Astrocyte of the hippocampus (primary cell): ENCODE measurements around the gene ARIH2.
A peak's percentile ranks its signal among the peaks of the same experiment; 100 is the strongest.

Source experiments
- DNase-seq: peaks from one replicate; pipeline ENCODE4 v3.0.0; 2011; ENCODE audit warnings: low read depth, low spot score

ARIH2 gene

DNA sequence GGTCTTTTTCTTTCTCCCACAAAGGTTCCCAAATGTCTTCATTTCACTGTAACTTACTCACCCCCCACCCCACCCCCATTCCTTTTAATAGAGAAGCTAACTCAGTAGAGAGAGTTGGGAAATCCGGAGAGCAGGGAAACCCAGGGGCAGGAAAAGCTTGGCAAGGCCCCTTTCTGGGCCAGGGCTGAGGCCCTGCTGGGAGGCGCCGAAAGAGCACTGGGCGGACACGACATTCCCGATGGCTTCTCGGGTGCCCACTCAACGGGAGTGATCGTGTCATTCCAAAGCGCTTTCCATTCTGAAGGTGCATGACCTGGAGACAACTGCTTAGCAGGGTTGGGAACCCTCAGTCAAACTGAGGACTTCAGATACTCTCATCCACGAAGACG is 101.3 kb downstream of the ARIH2 start:
- DNase-seq: no peak

DNA sequence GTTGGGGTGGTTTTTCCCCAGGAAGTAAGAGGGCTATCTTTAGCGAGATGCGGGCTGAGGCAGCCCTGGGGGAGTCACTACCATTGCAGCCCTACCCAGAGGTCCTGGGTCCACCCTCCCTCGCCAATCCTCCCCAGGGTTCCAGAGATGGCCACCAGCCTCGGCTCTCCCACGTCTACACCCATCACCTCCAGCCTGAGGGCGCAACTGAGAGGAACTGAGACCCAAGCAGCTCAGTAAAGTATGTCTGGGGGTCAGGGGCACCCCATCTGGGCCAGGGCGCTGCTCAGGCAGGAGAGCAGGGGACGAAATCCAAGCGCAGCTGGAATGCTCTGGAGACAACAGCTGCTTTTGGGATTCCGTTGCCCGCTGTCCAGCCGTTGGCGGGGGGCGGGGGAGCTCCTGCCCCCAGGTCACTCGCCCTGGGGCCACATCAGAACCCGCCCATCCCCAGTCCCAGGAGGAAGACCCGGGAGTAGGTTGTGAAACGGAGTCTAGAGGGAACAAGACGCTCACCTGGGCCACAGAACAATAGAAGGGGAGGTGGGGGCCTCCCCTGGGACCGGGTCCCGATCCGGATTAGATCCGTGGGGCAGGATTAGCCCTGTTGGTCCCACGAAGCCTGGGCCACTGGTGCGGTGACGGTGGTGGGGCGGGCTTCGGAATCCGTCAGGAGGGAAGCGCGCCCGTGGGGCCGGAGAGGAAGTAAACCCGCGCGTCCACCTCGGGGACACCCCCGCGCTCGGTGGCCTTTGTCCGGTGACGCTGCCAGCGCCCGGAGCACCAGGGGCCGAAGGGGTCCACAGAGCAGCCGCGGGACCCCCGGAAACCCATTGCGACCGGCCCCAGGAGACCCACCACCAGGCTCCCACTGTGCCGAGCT is 101.9 kb downstream of the ARIH2 start:
- peak; percentile 41 for DNase-seq

DNA sequence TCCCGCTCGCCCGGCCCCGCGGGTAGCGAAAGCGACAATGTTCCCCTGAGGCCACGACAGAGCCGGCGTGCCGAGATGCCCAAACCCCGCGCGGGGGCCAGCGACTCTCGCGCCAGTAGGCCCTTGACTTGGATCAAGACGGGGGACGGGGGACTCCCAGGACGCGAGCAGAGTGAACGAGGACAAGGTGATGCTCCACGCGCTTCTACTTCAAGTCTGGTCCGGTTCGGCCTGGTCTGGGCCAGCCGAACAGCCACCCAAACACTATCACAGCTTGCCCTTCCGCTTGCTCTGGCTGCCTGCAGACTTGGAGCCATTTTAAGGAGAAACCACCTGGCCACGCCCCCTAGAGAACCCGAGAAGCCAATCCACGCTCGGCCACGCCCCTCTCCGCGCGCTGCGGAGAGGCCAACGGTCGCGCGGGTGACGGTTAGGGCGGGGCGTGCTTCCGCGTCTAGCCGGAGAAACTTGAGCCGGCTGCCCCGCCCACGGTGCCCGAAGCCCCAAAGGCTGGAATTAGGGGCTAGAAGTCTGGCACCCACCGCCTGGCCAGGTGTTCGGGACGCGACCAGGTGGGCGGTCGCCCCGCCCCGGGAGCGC is 102.7 kb downstream of the ARIH2 start:
- peak; percentile 99 for DNase-seq

DNA sequence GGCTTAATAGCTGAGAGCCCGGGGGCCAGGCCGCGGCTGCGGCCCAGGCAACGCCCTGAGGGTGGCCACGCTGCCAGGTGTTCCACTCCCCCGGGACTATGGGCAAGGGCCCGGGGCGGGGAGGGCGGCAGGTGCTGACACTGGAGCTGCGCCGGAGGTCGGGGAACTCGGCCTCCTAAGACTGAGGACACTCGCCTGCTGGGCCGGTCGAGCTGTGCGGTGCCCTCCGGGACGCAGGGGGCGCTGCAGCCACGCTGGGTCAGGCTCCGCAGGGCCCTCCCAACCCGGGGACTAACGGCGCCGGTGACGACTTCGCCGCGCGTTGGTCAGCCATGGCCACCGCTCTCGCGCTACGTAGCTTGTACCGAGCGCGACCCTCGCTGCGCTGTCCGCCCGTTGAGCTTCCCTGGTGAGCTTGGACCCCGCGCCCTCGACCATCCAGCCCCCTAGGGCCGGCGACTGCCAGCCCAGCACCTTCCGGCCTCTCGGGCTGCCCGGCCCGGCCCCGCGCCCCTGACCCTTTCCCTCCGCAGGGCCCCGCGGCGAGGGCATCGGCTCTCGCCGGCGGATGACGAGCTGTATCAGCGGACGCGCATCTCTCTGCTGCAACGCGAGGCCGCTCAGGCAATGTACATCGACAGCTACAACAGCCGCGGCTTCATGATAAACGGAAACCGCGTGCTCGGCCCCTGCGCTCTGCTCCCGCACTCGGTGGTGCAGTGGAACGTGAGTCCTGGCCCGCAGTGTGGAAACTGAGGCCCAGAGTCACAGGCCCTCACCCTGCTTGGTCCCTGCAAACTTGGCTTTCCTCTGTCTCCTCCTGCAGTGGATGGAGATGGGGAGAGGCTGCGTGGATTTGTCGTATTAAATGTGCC is 103.4 kb downstream of the ARIH2 start, which contains the start of gene NDUFAF3:
Gene NDUFAF3, plus strand, starts transcription at position 309 of the 875 bp plus-strand sequence. Its CDS starts 24 bp downstream, at position 333.
- DNase-seq: peak; percentile 98

DNA sequence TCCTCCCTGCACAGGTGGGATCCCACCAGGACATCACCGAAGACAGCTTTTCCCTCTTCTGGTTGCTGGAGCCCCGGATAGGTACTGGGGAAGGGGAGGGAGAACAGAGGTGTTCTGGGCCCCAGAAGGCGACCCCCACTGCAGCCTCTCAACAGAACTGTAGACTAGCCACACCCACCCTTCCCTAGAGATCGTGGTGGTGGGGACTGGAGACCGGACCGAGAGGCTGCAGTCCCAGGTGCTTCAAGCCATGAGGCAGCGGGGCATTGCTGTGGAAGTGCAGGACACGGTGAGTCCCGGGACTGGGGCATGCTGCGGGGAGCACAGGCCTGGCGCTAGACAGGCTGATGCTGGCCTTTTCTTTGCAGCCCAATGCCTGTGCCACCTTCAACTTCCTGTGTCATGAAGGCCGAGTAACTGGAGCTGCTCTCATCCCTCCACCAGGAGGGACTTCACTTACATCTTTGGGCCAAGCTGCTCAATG is 104.1 kb downstream of the ARIH2 start:
- no peak for DNase-seq

DNA sequence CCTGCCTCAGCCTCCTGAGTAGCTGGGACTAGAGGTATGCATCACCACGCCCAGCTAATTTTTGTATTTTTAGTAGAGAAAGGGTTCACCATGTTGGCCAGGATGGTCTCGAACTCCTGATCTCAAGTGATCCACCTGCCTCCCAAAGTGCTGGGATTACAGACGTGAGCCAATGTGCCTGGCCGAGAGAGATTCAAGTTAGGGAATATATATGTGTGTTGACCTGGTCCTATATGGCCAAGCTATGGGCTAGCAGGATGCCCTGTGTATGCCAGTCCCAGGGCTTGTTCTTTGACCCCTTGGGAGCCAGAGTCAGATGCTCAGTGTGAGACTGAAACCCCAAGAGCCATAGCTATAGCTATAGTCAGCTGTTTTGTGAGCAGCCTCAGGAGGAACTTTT is 105.1 kb downstream of the ARIH2 start:
- DNase-seq: no peak

DNA sequence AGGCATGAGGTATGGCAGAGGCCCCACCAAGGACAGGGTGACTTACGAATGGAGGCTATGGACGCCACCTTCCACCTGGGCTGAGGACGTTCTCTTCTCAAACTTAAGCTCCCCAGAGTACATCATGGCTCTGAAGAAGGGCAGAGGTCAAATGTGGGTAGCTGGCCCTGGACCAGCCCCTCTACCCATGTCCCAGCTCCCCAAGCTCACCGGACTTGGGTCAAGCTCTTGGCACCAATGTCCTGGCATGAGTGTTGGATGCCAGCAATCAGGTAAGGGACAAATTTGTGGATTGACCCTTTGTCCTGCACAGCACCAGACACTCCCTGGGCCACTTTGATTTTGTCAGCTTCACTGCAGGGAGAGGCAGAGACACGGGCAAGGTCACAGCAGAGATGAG is 105.8 kb downstream of the ARIH2 start:
- DNase-seq: no peak

DNA sequence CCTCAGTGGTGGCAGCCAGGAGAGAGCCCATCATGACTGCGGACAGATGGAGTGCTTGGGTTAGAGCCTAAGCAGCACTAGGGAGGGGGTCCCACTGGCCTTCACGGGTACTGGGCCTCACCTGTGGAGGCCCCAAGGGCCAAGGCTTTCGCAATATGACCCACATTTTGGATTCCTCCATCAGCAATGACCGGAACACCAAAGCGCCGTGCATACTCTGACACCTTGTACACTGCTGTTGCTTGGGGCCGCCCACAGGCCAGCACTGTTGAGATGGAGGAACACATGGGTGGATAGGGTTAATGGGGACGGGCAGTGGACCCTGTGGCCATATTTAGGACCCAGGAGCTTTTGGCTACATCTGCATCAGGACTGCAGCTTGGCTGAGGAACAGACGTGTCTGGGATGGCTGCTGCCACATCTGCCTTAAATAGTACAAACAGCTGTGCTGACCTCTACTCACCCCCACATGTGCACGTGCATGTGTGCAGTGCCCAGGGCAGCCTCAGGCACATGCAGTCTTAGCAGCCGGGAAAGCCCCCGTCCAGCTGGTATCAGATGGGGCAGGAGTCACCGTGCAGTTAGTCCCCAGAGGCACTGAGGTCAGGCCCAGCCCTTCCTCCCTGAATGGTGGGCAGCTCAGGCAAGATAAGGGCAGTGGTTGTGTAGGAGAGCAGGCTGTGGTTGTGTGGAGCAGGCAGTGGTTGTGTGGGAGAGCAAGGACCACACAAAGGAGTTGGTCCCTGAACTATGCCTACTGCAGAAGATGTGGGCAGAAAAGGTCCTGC is 106.6 kb downstream of the ARIH2 start:
- no peak for DNase-seq

DNA sequence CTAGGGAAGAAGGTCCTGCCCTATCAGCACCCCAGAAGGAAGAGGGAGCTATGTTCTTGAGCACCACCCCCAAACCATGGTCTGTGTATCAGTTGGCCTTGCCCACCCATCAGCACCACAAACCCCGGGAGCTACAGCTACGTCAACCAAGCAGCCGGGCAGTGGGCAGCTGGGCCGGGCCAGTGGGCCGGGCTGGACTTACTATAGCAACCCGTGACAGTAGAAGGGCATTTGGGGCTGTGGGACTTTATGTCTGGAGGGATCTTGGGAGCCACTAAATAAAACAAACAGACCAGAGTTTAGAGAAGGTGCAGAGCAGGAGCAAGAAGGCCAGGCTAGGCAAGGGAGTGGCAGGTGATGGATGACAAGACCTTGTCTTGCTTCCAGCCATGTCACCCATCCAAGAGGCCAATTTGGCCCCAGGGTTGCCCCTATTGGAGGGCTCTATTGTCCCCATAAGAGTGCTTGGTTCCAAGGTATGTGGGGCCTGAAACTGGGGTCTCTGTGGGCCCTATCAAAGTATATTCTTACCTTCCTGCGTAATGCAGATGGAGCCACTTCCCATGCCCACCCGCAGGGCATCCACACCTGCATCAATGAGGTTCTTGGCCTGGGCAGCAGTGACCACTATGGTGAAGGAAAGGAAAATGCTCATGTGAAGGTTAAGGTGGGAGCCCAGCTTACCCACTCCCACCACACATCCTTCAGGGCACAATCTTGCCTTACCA is 107.3 kb downstream of the ARIH2 start:
- DNase-seq: no peak

DNA sequence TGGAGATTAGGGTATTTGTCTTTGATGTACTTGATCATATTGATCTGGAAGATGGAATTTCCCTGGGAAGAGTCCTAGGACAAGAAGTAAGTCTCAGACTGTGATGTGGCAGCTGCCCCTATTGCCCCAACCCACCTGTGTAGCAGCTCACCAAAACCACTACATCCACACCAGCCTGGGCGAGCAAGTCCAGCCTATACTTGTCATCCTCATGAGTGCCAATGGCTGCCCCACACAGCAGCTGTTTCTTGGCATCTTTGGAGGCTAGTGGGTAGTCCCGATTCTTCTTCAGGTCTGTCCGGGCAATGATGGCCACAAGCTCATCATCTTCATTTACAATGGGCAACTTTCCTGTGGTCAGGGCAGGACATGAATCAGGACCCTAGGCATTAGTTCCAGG is 107.9 kb downstream of the ARIH2 start:
- no peak for DNase-seq

DNA sequence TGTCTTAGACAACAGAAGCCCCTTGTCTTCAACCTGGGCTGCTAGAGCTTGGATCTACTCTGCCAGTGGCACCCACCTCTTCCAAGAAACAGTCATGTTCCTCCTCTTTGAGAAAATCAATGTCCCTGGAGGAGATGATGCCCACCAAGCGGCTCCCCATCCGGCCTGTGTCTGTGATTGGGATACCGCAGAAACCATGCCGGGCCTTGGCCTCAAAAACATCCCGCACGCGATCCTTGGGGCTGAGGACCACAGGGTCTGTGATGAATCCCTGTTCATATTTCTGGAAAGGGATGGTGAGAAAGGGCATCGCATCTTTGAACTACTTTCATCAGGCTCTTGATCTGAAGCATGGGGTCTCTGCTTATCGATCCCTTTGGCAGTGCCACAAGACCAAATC is 109.0 kb downstream of the ARIH2 start:
- no peak for DNase-seq

DNA sequence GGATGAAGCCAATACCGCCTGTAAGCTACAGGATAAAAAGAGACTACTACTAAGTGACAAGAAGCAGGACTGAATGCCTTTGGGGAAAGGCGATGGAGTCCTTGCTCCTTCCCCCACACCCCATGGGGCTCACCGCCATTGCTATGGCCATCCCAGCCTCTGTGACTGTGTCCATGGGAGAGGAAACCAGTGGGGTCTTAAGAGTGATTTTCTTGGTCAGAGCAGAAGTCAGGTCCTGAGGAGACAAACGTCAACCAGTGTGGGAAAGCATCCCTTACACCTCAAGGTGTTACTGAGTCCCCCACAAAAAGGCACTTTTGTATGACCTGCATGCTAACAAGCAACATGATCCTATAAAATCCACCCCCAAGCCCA is 109.6 kb downstream of the ARIH2 start:
- no peak for DNase-seq

DNA sequence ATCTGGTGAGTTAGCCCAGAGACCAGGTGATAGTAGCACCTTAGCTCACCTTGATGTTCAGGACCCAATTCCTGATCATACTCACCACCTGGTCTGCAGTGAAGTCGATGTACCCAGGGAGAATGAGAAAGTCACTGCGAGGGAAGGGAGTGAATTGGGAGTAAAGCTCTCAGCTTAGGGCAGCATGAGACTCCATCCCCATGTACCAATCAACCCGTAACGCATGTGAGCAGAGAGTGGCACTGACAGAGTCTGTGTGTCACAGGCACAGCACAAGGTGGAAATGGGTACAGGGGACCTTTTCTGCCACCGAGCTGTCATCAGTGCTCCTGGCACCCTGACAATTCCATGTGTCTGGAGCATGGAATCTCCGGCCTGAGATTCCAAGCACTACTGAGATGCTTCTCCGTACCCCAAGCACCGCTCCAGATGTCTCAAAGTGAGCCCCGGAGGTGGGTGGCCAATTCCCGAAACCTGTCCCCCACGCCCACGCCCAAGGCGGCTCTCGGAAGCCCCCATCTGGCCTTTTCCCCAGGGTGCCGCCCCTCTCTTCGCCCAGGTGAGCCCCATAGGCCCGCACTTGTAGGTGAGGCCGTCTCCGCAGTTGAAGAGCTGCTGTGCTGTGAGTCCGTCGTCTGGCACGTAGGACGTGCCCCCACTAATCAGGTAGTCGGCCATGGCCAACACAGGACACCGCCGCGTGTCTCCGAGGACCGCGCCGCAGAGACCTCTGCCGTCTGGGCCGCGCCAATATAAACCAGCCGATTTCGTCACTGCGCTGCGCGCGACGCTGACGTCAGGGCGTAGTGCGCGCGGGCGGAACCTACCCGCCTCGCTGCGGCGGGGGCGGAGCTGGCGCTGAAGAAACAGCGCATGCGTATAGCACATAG is 110.3 kb downstream of the ARIH2 start, which contains the start of gene IMPDH2:
Gene IMPDH2, minus strand, starts transcription at position 726 of the 890 bp plus-strand sequence. Its CDS starts 48 bp downstream, at position 678.
- peak; percentile 98 for DNase-seq

DNA sequence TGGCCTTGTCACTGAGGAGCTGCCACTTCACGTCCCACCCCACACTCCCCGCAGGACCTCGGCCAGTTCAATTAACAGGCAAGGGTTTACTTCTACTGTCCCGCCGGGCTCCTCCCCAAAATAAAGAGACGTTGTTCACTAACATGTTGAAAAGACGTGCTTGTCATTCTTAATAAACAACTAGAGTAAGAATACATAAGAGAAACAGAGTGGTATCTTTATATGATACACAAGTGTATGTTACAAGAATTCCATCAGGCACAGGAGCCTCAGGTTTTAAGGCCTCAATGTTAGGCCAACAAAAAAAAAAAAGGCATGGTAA is 110.9 kb downstream of the ARIH2 start:
- no peak for DNase-seq

DNA sequence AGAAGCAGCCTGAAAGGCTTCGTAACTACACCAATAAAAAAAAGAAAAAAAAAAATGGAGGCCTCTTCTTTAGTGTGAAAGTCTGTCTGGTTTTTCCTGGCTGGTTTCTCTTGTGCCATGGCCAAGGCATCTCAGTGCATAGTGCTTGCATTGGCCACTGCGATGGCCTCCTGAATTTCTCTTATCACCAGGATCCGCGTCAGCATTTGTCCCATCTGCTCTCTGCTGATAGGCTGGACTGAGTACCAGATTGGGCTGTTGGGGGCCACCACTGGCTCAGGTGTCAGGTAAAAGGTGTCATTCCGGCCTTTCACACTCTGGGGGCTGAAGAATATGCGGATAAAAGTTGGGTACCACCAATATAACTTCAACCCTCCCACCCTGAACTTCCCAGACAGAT is 111.7 kb downstream of the ARIH2 start:
- DNase-seq: no peak

DNA sequence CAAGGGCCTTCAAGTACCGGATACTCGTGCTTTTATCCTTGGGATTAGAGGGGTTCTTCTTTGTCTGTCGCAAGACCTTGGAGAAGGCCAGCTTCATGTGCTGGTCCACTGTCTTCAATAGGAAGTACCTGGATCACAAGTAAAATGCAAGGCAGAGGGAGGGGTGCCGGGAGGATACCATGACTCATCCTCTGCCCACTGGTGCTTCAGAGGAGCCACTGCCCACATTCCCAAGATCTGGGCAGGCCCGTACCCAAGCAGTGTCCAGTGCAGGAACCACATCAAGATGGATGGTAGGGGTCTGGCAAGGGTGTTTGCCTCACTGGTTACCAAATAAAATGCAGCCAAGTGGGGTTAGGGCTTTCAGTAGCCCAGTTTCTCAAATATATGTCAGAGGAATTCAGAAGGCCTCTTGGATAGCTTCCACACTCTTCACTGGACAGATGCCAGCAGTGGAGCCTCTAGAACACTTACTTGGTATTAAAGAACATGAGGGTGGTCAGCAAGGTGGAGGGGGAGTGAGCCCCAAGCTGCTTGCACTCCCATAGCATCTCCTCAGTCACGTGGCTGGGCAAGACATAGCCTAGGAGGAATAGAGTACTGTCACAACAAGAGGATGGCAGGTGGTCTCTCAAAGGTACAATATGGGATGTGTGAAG is 114.1 kb downstream of the ARIH2 start:
- peak; percentile 32 for DNase-seq

DNA sequence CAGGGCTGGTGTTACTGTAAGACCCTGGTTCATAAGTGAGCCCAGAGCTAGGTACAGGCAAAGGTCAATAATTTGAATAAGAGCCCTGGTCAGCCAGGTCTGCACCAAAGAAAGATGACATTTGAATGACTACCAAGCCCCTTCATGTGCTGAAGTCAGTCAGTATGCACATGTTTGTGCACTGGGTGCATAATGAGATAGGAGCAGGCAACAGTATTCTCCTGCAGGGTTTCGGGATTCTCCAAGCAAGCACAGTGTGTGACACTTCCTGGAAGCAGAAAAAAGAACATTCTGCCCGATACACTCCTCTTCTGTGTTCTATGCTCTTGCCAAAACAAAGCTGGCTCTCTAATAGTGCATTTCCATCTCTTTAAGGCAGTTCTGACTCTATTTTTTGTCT is 116.0 kb downstream of the ARIH2 start:
- no peak for DNase-seq

DNA sequence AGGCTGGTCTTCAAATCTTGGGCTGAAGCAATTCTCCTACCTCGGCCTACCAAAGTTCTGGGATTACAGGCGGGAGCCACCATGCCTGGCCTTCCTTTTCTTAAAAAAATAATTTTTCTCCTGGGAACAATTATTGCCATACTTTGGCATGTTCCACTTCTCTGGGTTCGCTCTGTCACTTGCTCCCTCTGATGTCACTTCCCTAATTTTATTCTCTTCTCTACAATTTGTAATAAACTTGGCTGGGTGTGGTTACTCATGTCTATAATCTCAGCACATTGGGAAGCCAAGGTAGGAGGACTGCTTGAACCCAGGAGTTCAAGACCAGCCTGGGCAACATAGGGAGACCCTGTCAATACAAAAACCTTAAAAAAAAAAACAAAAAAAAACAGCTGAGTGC is 116.6 kb downstream of the ARIH2 start:
- DNase-seq: no peak
